ENCODE results near the gene ADGRB3. TPM values are rescaled to one million over a fixed set of nuclear protein-coding genes. Genes with fewer than 3 reads are reported as not detected.
"Not testable (repeated sequence)": the region's sequence is repeated elsewhere in the genome, so short reads cannot be mapped to it uniquely, and the experiment has no call there.

Gene ADGRB3
- polyA plus RNA-seq, 1 experiment: not detected

DNA sequence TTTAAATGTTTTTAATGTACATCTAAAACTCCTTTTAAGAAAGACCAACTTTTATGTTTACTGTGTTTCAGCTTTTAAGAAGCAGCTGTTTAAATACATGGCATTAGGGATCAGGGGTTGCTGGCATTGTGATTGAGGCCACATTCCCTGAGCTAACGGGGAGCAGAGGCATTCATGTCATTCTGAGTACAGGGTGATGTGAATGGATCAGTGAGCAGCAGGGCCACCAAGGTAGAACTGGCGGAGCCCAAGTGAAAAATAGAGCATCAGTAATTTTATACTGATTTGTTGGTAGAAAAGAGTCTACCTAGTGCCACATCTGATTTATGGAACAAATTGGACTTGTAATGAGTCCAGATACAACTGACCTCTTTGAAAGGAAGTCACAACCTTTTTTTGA lies 467.3 kb downstream of the ADGRB3 start:
- ChIA-PET POLR2A (no interaction called here), CTCF (interaction anchor here (0.6 kb wide), 1 partner anchor 694 kb away, joined by 5 read pairs; the partner anchor contains the start of gene LMBRD1)
- Histone ChIP-seq H3K9me3 (ENCODE audit: control insufficient read depth, insufficient read depth, low read length) (no peaks in the 10 kb centered on the region), H3K27me3 (ENCODE audit: control insufficient read depth, insufficient read depth, low read length) (no peaks in the 10 kb centered on the region), H3K4me3 (ENCODE audit: low read depth, low read length) (no peak overlapping the region), H3K27ac (ENCODE audit: low read depth, low read length) (no peak overlapping the region)
- TF ChIP-seq, protein P1, sequence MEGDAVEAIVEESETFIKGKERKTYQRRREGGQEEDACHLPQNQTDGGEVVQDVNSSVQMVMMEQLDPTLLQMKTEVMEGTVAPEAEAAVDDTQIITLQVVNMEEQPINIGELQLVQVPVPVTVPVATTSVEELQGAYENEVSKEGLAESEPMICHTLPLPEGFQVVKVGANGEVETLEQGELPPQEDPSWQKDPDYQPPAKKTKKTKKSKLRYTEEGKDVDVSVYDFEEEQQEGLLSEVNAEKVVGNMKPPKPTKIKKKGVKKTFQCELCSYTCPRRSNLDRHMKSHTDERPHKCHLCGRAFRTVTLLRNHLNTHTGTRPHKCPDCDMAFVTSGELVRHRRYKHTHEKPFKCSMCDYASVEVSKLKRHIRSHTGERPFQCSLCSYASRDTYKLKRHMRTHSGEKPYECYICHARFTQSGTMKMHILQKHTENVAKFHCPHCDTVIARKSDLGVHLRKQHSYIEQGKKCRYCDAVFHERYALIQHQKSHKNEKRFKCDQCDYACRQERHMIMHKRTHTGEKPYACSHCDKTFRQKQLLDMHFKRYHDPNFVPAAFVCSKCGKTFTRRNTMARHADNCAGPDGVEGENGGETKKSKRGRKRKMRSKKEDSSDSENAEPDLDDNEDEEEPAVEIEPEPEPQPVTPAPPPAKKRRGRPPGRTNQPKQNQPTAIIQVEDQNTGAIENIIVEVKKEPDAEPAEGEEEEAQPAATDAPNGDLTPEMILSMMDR (IDR thresholded peaks at IDR 0.05; ENCODE audit: low read depth, low read length): no peak
- DNase-seq (ENCODE audit: low read depth, low spot score): no peak

DNA sequence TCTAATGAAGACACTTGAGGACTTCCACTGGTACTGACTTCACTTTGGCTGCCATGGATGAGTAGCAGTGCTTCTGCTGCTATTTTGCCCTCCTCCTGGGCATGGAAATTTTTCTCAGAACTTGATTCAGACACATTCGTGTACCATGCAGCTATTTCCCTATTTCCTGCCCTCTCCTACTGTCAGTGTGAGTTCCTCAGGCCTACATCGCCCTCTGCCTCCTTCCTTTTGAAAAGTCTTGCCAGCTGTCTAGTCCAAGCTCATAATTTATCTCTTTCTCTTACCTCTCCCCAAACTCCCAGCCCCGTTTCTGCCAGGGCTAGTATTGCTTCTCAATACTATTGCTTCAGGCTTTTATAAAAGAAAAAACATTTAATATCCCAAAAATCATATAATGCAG lies 470.2 kb downstream of the ADGRB3 start:
- POLR2A ChIA-PET: no interaction called here
- Histone ChIP-seq H3K9me3 (ENCODE audit: control insufficient read depth, insufficient read depth, low read length) (no peaks in the 10 kb centered on the region), H3K27ac (ENCODE audit: low read depth, low read length) (no peak overlapping the region), H3K27me3 (ENCODE audit: control insufficient read depth, insufficient read depth, low read length) (no peaks in the 10 kb centered on the region), H3K4me3 (ENCODE audit: low read depth, low read length) (no peak overlapping the region)
- DNase-seq (ENCODE audit: low read depth, low spot score): no peak
- CTCF ChIA-PET: interaction anchor here (1.0 kb wide), 1 partner anchor 138 kb away, joined by 3 read pairs; no protein-coding TSS in a partner anchor
- TF ChIP-seq, protein P1 (IDR thresholded peaks at IDR 0.05; ENCODE audit: low read depth, low read length): no peak

DNA sequence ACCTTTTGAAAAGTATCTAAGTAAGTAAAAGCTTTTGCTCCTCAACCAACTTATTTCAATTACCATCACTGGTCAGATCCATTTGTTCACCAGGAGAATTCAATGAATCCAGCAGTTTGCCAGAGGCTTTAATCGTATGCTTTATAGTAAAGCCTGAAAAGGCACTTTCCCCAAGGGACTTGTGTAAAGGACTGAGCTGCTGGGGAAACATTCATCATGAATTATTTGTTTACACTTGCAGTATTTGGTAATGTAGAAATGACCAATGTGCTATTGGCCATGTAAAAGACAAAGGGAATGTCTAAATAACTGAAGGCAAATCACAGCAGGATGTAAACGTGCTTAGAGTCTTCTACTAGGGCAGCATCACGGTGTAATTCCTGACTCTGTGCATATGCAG lies 471.4 kb downstream of the ADGRB3 start:
- ChIA-PET CTCF (no interaction called here), POLR2A (no interaction called here)
- no peak for DNase-seq (ENCODE audit: low read depth, low spot score)
- Histone ChIP-seq H3K9me3 (ENCODE audit: control insufficient read depth, insufficient read depth, low read length) (no peaks in the 10 kb centered on the region), H3K27ac (ENCODE audit: low read depth, low read length) (no peak overlapping the region), H3K27me3 (ENCODE audit: control insufficient read depth, insufficient read depth, low read length) (no peaks in the 10 kb centered on the region), H3K4me3 (ENCODE audit: low read depth, low read length) (no peak overlapping the region)
- TF ChIP-seq, protein P1 (IDR thresholded peaks at IDR 0.05; ENCODE audit: low read depth, low read length): no peak

DNA sequence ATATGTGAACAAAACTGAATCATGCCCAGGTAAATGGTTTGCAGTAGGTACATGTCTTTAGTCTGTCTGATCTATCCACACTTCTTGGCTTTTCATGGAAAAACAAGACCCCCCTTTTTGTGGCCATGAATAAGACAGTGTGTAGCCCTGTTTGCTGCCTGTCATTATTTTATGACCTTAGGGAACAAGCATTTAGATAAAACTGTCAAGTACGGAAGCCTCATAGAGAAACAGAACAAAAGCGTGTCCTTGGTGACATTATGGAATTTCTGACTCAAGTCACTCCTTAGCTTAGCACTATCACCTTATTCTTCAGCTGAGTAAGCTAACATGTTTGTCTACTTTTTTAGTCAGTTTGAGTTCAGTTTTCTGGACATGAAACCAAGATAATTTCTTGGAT lies 476.2 kb downstream of the ADGRB3 start:
- TF ChIP-seq, protein P1 (IDR thresholded peaks at IDR 0.05; ENCODE audit: low read depth, low read length): no peak
- Histone ChIP-seq H3K27ac (ENCODE audit: low read depth, low read length) (no peak overlapping the region), H3K27me3 (ENCODE audit: control insufficient read depth, insufficient read depth, low read length) (no peaks in the 10 kb centered on the region), H3K9me3 (ENCODE audit: control insufficient read depth, insufficient read depth, low read length) (no peaks in the 10 kb centered on the region), H3K4me3 (ENCODE audit: low read depth, low read length) (no peak overlapping the region)
- no peak for DNase-seq (ENCODE audit: low read depth, low spot score)
- CTCF ChIA-PET: no interaction called here
- POLR2A ChIA-PET: no interaction called here

DNA sequence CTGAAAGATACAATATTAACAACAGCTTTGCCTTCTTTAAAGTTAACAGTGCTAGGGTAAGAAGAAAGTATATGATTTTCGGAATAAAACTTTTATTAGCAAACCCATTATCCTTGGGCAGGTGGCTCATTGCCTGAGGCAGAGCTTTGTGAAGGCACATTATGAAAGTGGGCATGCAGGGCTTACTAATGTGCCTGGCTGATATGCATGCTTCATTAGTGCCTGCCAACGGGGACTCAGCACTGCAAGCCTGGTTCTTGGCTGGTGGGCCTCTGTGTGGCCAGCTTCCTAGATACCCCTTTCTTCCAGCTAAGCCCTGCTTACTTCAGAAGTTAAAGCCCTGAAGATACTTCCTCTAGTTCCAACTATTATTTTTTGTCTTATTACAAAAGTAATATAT lies 481.6 kb downstream of the ADGRB3 start:
- POLR2A ChIA-PET: no interaction called here
- H3K27me3 ChIP-seq (ENCODE audit: control insufficient read depth, insufficient read depth, low read length): no peaks in the 10 kb centered on the region
- DNase-seq (ENCODE audit: low read depth, low spot score): no peak
- CTCF ChIA-PET: no interaction called here
- no peak overlapping the region for H3K4me3 ChIP-seq (ENCODE audit: low read depth, low read length)
- H3K27ac ChIP-seq (ENCODE audit: low read depth, low read length): no peak overlapping the region
- TF ChIP-seq, protein P1 (IDR thresholded peaks at IDR 0.05; ENCODE audit: low read depth, low read length): no peak
- H3K9me3 ChIP-seq (ENCODE audit: control insufficient read depth, insufficient read depth, low read length): peaks cover 2% of the 10 kb centered on the region; the same call in 1 of the 2 replicates

DNA sequence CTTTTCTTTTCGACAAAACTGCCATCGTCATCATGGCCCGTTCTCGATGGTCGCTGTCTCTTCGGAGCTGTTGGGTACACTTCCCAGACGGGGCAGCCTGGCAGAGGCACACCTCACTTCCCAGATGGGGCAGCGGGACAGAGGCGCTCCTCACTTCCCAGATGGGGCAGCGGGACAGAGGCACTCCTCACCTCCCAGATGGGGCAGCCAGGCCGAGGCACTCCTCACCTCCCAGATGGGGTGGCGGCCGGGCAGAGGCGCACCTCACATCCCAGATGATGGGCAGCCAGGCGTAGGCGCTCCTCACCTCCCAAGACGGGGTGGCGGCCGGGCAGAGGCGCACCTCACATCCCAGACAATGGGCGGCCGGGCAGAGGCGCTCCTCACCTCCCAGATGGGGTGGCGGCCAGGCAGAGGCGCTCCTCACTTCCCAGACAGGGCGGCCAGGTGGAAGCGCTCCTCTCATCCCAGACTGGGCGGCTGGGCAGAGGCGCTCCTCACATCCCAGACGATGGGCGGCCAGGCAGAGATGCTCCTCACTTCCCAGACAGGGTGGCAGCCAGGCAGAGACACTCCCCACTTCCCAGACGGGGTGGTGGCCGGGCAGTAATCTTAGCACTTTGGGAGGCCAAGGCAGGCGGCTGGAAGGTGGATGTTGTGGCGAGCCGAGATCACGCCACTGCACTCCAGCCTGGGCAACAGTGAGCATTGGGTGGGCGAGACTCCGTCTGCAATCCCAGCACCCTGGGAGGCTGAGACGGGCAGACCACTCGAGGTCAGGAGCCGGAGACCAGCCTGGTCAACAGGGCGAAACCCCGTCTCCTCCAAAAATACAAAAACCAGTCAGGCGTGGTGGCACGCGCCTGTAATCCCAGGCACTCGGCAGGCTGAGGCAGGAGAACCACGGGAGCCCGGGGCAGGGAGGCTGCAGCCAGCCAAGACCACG lies 486.7 kb downstream of the ADGRB3 start:
- H3K27me3 ChIP-seq (ENCODE audit: control insufficient read depth, insufficient read depth, low read length); H3K9me3 ChIP-seq (ENCODE audit: control insufficient read depth, insufficient read depth, low read length); POLR2A ChIA-PET; H3K4me3 ChIP-seq (ENCODE audit: low read depth, low read length); DNase-seq (ENCODE audit: low read depth, low spot score); H3K27ac ChIP-seq (ENCODE audit: low read depth, low read length); CTCF ChIA-PET: not testable (repeated sequence)
